NCI-H2227 (cell line): ENCODE results near the gene BCL11B.

Experiments
- DNase-seq: peaks from one replicate; lab custom pipeline; 2025; ENCODE audit not compliant: unreplicated experiment; lab: John Stamatoyannopoulos, UW

Gene BCL11B

DNA sequence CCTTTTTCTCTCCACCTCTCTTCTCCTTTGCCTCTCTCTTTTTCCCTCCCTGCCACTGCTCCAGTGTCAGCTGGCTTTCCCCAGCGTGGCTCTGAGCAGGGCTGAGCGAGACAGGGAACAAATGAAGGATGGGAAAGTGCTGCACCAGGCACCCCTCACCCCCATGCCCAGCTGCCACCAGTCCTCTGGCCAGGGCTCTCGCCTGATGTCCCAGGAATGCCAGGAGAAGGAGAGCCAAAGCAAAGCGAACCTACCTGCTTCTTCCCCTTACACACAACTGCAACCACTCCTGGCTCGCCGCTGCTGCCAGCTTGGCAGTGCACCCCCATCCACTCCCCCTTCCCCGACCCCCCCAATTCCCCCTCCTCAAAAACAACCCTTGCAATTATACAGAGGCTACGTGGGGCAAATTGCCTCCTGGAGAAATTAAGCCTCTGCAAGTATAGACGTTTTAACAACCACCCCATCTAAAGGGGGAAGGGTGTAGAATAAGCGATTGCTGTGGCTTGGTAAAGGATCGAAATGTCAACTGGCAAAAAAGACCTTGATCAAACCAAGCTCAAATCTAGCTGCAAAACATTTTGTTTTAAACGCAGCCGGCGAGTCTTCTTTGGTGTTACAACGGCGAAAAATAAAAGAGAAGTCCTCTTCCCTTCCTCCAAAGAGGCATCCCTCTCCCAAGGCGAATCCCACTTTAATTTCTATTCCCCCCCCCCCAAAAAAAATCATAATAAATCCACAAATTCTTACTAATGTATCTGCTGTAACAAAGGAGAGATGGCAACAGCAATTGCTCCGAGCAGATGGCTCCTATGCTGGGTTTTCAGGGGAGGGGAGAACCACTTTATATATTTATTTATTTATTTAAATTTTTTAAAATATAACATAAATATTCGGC is 2.9 kb downstream of the BCL11B start:
- DNase-seq, result no peak

DNA sequence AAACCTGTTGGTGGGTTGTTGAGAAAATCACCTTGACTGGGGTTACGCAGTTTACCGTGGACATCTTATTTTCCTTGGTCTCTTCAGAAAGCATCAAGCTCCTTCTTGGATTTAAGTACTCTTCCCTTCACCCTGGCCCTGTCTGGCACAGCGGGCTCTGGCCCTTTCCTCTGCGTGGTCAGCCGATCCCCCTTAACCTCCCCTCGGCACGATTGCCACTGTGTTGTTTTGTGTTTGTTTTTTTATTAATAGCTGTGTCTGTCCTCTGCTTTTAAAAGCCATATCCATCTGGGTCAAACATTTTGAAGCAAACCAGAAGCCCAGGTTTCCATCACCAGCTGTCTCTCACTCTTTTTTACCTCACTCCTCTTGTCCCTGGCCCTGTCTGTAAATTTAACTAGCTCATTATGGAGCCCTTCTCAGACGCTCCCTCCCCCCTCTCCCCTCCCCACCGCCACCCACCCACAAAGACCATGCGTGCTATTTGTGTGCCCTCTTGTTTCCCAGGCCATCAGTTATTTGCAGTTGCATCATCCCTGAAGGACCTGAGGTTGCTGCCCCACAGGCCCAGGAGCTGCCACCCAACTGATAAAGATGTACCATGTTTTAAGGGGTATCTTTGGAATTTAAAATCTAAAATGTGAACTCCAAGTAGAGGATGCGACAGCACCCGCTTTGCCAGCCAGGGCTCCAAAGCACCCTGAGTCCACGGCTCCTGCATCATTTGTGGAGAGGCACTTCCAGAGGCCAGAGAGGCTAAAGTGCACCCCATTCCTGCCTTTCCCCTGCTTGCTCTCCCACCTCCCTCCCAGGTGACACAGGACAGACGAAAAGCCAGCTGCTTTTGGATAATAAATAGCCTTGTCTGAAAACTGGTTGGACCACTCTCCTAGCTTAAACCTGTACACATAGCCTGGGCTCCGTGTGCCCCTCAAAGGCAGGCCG is 3.9 kb downstream of the BCL11B start:
- no peak for DNase-seq

- no peak for DNase-seq
Observed at GRCh38 chr14:99267381-99267780, 4.6 kb downstream of the BCL11B start.

- peak; percentile 78 for DNase-seq
Observed at GRCh38 chr14:99266181-99267178, 5.5 kb downstream of the BCL11B start.

- DNase-seq, result no peak
Observed at GRCh38 chr14:99265571-99265970, 6.4 kb downstream of the BCL11B start.

- DNase-seq, result no peak
Observed at GRCh38 chr14:99264691-99265450, 7.1 kb downstream of the BCL11B start.

DNA sequence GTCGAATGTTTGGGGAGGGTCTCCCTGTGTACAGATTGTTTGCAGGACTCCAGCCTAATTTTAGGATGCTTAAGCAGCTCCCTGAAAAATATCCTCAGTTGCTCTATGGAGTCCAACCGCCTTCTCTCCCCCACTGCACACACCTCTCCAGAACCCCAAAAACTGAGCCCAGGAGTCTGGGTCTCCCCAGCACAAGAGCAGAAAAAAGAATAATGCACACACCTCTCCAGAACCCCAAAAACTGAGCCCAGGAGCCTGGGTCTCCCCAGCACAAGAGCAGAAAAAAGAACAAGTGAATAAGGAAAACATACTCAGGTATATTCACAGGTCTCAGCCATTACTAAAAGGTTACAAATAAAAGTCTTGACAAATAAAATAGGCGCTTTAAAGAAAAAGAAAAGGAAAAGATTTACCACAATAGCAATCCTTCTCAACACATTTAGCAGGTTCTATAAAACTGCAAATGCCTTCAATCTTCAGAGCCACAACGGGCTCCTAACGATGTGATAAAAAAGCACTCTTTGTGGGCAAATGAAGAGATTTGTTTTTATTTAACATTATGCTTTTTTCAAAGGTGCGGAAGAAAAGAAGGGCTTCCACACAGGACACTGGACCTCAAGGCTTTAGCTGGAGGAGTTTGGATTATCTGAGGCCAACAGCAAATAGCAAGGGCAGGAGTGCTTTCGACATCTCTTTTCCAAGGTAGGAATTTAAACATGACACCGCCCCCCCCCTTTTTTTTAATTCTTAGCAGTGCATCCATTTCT is 8.2 kb downstream of the BCL11B start:
- no peak for DNase-seq

DNA sequence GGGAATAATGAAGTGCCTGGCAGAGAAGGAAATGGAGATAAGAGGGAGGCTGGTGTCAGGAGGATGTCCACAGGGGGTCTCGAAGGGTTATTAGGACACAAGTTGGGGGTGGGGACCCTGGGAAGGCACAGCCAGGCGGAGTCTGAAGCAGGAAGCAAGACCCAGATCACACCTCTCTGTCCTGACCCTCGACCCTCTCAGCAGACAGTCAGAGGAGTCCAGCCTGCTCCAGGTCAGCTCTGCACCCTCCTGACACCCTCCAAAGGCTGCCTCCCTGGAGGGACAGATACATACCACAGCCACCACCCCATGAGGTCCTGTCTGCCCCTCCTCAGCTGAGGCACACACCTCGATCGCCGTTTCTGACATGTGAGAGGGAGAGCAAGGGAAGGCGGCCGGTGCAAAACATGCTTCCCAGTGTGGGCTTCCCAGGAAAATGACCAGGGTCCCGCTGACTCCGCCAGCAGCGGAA is 9.0 kb downstream of the BCL11B start:
- no peak for DNase-seq

- DNase-seq, result no peak
Observed at GRCh38 chr14:99261912-99262787, 9.8 kb downstream of the BCL11B start.

- no peak for DNase-seq
Observed at GRCh38 chr14:99260587-99261551, 11.1 kb downstream of the BCL11B start.

DNA sequence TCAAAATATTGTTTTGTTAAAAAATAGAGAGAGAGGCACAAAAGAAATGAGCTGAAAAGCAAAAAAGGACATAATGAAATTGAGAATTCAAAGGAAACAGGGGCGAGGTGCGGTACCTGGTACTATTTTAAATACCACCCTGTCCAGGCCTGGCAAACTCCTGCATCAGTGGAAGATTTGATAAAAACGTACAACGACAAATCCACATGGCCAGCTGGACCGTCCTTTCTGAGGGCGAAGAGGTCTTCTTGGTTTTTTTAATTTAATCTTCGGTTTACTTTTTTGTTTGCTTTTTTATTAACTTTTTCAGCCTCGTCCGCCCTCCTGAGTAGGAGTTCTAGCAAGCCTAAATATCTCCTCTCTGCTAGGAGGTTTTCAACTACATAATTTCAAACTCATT is 11.9 kb downstream of the BCL11B start:
- no peak for DNase-seq

- DNase-seq, result no peak
Observed at GRCh38 chr14:99258876-99259726, 12.9 kb downstream of the BCL11B start.

- no peak for DNase-seq
Observed at GRCh38 chr14:99258341-99258861, 13.6 kb downstream of the BCL11B start.

DNA sequence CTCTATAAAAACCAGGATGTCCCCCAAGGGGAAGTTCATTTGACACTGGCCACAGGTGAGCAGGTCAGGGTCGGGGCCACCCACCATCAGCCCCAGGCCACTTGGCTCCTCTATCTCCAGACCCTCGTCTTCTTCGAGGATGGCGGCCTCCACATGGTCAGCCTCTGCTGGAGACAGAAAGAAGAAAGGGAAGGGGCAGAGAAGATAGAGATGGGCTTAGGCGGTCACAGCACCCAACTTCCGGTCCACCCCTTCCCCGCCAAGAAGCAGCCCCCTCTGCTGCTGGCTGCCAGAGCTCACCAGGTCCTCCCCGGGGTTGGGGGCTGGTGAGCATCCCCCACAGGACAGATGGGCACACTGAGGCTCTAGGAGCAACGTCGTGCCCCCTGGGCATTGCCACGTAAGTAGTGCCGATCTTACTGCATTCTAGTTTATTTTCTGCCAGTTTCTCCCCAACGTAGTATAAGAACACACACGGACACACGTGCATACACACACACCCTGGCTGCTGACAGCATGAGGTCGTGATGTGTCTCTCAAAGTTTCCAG is 14.2 kb downstream of the BCL11B start:
- DNase-seq, result no peak

- DNase-seq, result no peak
Observed at GRCh38 chr14:99257122-99257672, 14.8 kb downstream of the BCL11B start.
